ENCODE data around the gene MRPL19.

The MRPL19 gene

DNA sequence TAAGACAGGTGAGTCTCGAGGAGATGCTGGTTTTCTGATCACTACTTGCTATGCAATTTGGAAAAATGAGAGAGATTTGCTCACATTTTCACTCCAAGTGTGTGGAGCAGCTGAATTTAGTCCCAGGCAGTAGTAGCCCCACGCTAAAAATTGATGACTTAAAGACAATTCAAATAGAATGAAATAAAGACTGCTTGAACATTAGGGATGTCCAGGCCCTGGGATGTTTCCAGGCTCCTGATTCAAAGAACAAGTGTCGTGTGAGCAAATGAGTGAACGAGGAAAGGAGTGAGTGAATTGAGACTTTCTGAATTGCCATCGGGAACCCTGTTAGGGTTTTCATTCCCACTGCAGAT is 37.3 kb upstream of the MRPL19 start:
- no peaks in the 10 kb centered on the region for H3K9me3 ChIP-seq (ENCODE audit: insufficient read depth, low read length)
- no peaks in the 10 kb centered on the region for H3K36me3 ChIP-seq (ENCODE audit: insufficient read depth, insufficient read length, low read length)
- no peak for TF ChIP-seq SUZ12 (IDR thresholded peaks at IDR 0.05; ENCODE audit: extremely low read depth, insufficient read depth, insufficient read length)
- no peak for TF ChIP-seq YY1 (IDR thresholded peaks at IDR 0.05; ENCODE audit: insufficient read depth, insufficient read length)
- TF ChIP-seq ZNF274 (IDR thresholded peaks at IDR 0.05; ENCODE audit: low read depth, low read length) = no peak
- no peaks in the 10 kb centered on the region for H3K27me3 ChIP-seq (ENCODE audit: insufficient read depth, insufficient read length)
- peaks cover 4% of the 10 kb centered on the region for H3K4me1 ChIP-seq (ENCODE audit: insufficient read depth, insufficient read length)
- H3K9ac ChIP-seq (ENCODE audit: insufficient read length, low read depth) = no peak overlapping the region
- DNase-seq (ENCODE audit: low read depth, low spot score) = no peak
- no peak overlapping the region for H3K4me3 ChIP-seq (ENCODE audit: insufficient read length, low read depth)

- TF ChIP-seq ZNF274 (IDR thresholded peaks at IDR 0.05; ENCODE audit: low read depth, low read length) = no peak
- TF ChIP-seq SUZ12 (IDR thresholded peaks at IDR 0.05; ENCODE audit: extremely low read depth, insufficient read depth, insufficient read length) = no peak
- TF ChIP-seq YY1 (IDR thresholded peaks at IDR 0.05; ENCODE audit: insufficient read depth, insufficient read length) = no peak
- Histone ChIP-seq H3K36me3 (ENCODE audit: insufficient read depth, insufficient read length, low read length) (no peaks in the 10 kb centered on the region), H3K9me3 (ENCODE audit: insufficient read depth, low read length) (no peaks in the 10 kb centered on the region), H3K4me1 (ENCODE audit: insufficient read depth, insufficient read length) (peaks cover 4% of the 10 kb centered on the region), H3K27me3 (ENCODE audit: insufficient read depth, insufficient read length) (no peaks in the 10 kb centered on the region), H3K9ac (ENCODE audit: insufficient read length, low read depth) (no peak overlapping the region), H3K4me3 (ENCODE audit: insufficient read length, low read depth) (no peak overlapping the region)
- no peak for DNase-seq (ENCODE audit: low read depth, low spot score)
Measured at GRCh38 chr2:75609937-75610508, 36.6 kb upstream of the MRPL19 start.

GRCh38 chr2:75610671-75611070 is 35.9 kb upstream of the MRPL19 start:
- H3K4me3 ChIP-seq (ENCODE audit: insufficient read length, low read depth) = no peak overlapping the region
- H3K4me1 ChIP-seq (ENCODE audit: insufficient read depth, insufficient read length) = peaks cover 3% of the 10 kb centered on the region
- no peaks in the 10 kb centered on the region for H3K27me3 ChIP-seq (ENCODE audit: insufficient read depth, insufficient read length)
- no peak overlapping the region for H3K9ac ChIP-seq (ENCODE audit: insufficient read length, low read depth)
- no peak for DNase-seq (ENCODE audit: low read depth, low spot score)
- no peaks in the 10 kb centered on the region for H3K9me3 ChIP-seq (ENCODE audit: insufficient read depth, low read length)
- TF ChIP-seq YY1 (IDR thresholded peaks at IDR 0.05; ENCODE audit: insufficient read depth, insufficient read length) = no peak
- TF ChIP-seq SUZ12 (IDR thresholded peaks at IDR 0.05; ENCODE audit: extremely low read depth, insufficient read depth, insufficient read length) = no peak
- TF ChIP-seq ZNF274 (IDR thresholded peaks at IDR 0.05; ENCODE audit: low read depth, low read length) = no peak
- no peaks in the 10 kb centered on the region for H3K36me3 ChIP-seq (ENCODE audit: insufficient read depth, insufficient read length, low read length)

DNA sequence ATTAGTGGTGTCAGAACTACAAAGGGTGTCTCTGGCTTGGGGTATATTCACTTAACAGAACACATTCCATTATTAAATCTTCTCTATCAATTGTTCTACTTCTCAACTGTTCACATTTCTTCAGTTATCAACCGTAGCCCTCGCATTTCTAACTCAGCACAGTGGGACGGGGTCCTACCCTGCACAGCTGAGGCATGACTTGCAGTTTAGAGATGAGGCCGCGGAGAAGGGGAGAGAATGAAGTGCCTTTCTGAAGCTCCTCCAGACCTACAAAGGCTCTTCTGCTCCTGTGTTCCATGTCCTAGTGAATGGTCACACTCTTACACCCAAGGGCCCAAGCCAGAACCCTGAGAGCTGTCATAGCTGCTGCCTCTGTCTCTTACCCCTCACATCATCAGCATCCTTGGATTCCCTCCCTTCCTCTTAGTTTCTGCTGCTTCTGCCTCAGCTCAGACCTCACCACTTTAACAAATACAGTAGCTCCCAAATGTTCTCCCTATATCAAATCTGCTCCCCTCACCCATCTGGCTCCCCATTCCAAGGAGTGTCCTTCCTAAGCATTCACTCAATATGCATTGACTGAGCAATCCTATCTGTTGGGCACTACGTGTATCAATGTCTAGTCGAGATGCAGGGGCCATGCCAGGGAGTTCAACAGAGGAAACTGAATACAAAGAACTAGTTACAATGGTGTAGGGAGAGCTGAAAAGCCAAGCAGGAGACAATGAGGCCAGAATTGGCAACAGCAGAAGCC is 34.3 kb upstream of the MRPL19 start:
- Histone ChIP-seq H3K4me1 (ENCODE audit: insufficient read depth, insufficient read length) (no peaks in the 10 kb centered on the region), H3K4me3 (ENCODE audit: insufficient read length, low read depth) (no peak overlapping the region), H3K27me3 (ENCODE audit: insufficient read depth, insufficient read length) (no peaks in the 10 kb centered on the region), H3K9ac (ENCODE audit: insufficient read length, low read depth) (no peak overlapping the region), H3K9me3 (ENCODE audit: insufficient read depth, low read length) (no peaks in the 10 kb centered on the region; the same call in 1 of the 2 replicates), H3K36me3 (ENCODE audit: insufficient read depth, insufficient read length, low read length) (no peaks in the 10 kb centered on the region)
- TF ChIP-seq SUZ12 (IDR thresholded peaks at IDR 0.05; ENCODE audit: extremely low read depth, insufficient read depth, insufficient read length) = no peak
- DNase-seq (ENCODE audit: low read depth, low spot score) = no peak

DNA sequence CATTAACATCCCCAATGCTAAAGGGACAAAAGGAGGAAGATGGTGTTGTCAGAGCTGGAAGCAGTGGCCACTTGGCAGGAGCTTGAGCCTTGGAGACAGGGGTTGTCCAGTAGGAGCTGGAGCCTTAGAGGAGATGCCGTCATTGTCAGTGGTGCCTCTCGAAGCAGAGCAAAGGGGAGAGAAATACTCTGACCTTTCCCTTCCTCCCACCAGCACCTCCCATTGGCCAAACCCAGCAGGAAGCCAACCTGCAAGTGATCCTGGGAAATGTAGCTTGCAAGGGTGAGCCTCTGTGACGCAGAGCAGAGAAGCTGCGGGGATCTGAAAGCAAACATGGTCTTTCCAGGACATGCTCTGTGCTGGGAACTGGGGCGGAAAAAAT is 33.7 kb upstream of the MRPL19 start:
- DNase-seq (ENCODE audit: low read depth, low spot score) = no peak
- H3K9me3 ChIP-seq (ENCODE audit: insufficient read depth, low read length) = no peaks in the 10 kb centered on the region; the same call in 1 of the 2 replicates
- H3K4me1 ChIP-seq (ENCODE audit: insufficient read depth, insufficient read length) = no peaks in the 10 kb centered on the region
- TF ChIP-seq YY1 (IDR thresholded peaks at IDR 0.05; ENCODE audit: insufficient read depth, insufficient read length) = no peak
- no peak for TF ChIP-seq SUZ12 (IDR thresholded peaks at IDR 0.05; ENCODE audit: extremely low read depth, insufficient read depth, insufficient read length)
- no peak for TF ChIP-seq ZNF274 (IDR thresholded peaks at IDR 0.05; ENCODE audit: low read depth, low read length)
- H3K9ac ChIP-seq (ENCODE audit: insufficient read length, low read depth) = no peak overlapping the region
- H3K4me3 ChIP-seq (ENCODE audit: insufficient read length, low read depth) = no peak overlapping the region
- H3K27me3 ChIP-seq (ENCODE audit: insufficient read depth, insufficient read length) = no peaks in the 10 kb centered on the region
- H3K36me3 ChIP-seq (ENCODE audit: insufficient read depth, insufficient read length, low read length) = no peaks in the 10 kb centered on the region

- Histone ChIP-seq H3K9me3 (ENCODE audit: insufficient read depth, low read length) (no peaks in the 10 kb centered on the region; the same call in 1 of the 2 replicates), H3K36me3 (ENCODE audit: insufficient read depth, insufficient read length, low read length) (no peaks in the 10 kb centered on the region), H3K4me1 (ENCODE audit: insufficient read depth, insufficient read length) (no peaks in the 10 kb centered on the region), H3K9ac (ENCODE audit: insufficient read length, low read depth) (no peak overlapping the region), H3K4me3 (ENCODE audit: insufficient read length, low read depth) (no peak overlapping the region), H3K27me3 (ENCODE audit: insufficient read depth, insufficient read length) (no peaks in the 10 kb centered on the region)
- TF ChIP-seq YY1 (IDR thresholded peaks at IDR 0.05; ENCODE audit: insufficient read depth, insufficient read length) = no peak
- no peak for TF ChIP-seq SUZ12 (IDR thresholded peaks at IDR 0.05; ENCODE audit: extremely low read depth, insufficient read depth, insufficient read length)
- TF ChIP-seq ZNF274 (IDR thresholded peaks at IDR 0.05; ENCODE audit: low read depth, low read length) = no peak
- no peak for DNase-seq (ENCODE audit: low read depth, low spot score)
Measured at GRCh38 chr2:75614162-75614651, 32.4 kb upstream of the MRPL19 start.

- H3K27me3 ChIP-seq (ENCODE audit: insufficient read depth, insufficient read length) = no peaks in the 10 kb centered on the region
- no peak overlapping the region for H3K4me3 ChIP-seq (ENCODE audit: insufficient read length, low read depth)
- no peak for TF ChIP-seq SUZ12 (IDR thresholded peaks at IDR 0.05; ENCODE audit: extremely low read depth, insufficient read depth, insufficient read length)
- no peak for TF ChIP-seq ZNF274 (IDR thresholded peaks at IDR 0.05; ENCODE audit: low read depth, low read length)
- no peak for TF ChIP-seq YY1 (IDR thresholded peaks at IDR 0.05; ENCODE audit: insufficient read depth, insufficient read length)
- no peaks in the 10 kb centered on the region for H3K36me3 ChIP-seq (ENCODE audit: insufficient read depth, insufficient read length, low read length)
- no peaks in the 10 kb centered on the region; the same call in 1 of the 2 replicates for H3K9me3 ChIP-seq (ENCODE audit: insufficient read depth, low read length)
- DNase-seq (ENCODE audit: low read depth, low spot score) = no peak
- no peak overlapping the region for H3K9ac ChIP-seq (ENCODE audit: insufficient read length, low read depth)
- H3K4me1 ChIP-seq (ENCODE audit: insufficient read depth, insufficient read length) = no peaks in the 10 kb centered on the region
Measured at GRCh38 chr2:75616406-75616805, 30.2 kb upstream of the MRPL19 start.

Measured in NT2/D1 (cell line).